Fibroblast of pulmonary artery (primary cell): ENCODE data around the gene NEK11.

Source experiments
- DNase-seq: peaks from one replicate; pipeline ENCODE4 v3.0.0-alpha.2; 2010; ENCODE audit warnings: low read depth
- H3K4me3 ChIP-seq: replicated peaks from 2 replicates; pipeline ENCODE4 v1.5.1; 2011; ENCODE audit warnings: low read depth, mild to moderate bottlenecking, control low read depth, low read length, moderate library complexity
- CTCF ChIP-seq: IDR thresholded peaks from 2 replicates; pipeline ENCODE4 v1.5.1; 2011; ENCODE audit warnings: mild to moderate bottlenecking, control low read depth, low read length, inconsistent platforms; ENCODE audit errors: missing control alignments

Gene NEK11

GRCh38 chr3:131067983-131068382, 41.3 kb downstream of the NEK11 start:
- H3K4me3 ChIP-seq = no peak overlapping the region
- DNase-seq = no peak
- no peak for TF ChIP-seq CTCF

- DNase-seq = peak; percentile 67
- H3K4me3 ChIP-seq = no peak overlapping the region
- no peak for TF ChIP-seq CTCF
Observed at GRCh38 chr3:131072099-131072559, 45.5 kb downstream of the NEK11 start.

- peak; percentile 92 for DNase-seq
- no peak for TF ChIP-seq CTCF
- no peak overlapping the region for H3K4me3 ChIP-seq
Observed at GRCh38 chr3:131072845-131073244, 46.2 kb downstream of the NEK11 start.

GRCh38 chr3:131075632-131076328, 49.1 kb downstream of the NEK11 start:
- no peak for DNase-seq
- no peak overlapping the region for H3K4me3 ChIP-seq
- TF ChIP-seq CTCF = no peak

GRCh38 chr3:131077904-131078303, 51.2 kb downstream of the NEK11 start:
- no peak for TF ChIP-seq CTCF
- DNase-seq = no peak
- H3K4me3 ChIP-seq = no peak overlapping the region

GRCh38 chr3:131079086-131079485, 52.4 kb downstream of the NEK11 start:
- no peak for DNase-seq
- no peak for TF ChIP-seq CTCF
- no peak overlapping the region for H3K4me3 ChIP-seq

GRCh38 chr3:131081224-131081623, 54.5 kb downstream of the NEK11 start:
- TF ChIP-seq CTCF = no peak
- DNase-seq = no peak
- no peak overlapping the region for H3K4me3 ChIP-seq
